ENCODE data around the gene ZNF175. TPM values are rescaled to one million over a fixed set of nuclear protein-coding genes. Genes with fewer than 3 reads are reported as not detected.

ZNF175 gene
- total and polyA plus RNA-seq, 9 of the 15 experiments (the other 6 are each of a cell fraction or from before 2014, with no cell fraction given): 3.7 to 37.9 (median 14.0) TPM

DNA sequence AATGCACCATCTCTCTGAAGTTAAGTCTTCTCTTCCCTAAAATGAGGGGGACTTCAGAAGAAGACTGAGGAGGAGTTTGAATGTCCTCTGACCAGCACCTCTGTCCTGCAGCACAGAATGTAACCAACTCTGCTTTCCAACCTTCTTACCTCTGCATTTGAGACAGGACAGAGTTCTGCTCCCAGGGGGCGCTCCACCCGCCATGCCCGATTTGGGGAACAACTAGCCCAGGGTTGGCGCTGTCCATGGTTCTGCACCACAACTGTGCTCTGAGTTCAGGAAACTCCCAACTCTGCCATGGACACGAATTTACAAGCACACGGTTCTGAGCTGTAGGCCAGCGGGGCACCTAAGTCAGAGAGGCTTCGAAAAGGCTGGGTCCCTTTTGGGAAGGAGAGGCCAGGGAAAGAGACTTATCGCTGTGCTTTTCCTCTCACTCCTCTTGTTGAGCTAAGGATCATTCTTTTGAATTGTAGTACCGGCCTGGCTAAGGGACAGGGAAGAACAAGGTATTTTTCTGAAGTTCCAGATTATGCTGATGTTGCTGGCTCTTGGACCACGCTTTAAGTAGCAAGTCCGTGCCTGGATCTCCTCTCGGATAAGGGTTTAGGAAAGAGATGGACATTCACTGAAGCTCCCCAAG is 37.0 kb downstream of the ZNF175 start (continued):
- TF ChIP-seq SRSF7 (optimal IDR thresholded peaks at IDR 0.05; ENCODE audit: low read depth, low read length): no peak
- no peak for TF ChIP-seq POLR3G (IDR thresholded peaks at IDR 0.05; ENCODE audit: extremely low read depth, insufficient read length, insufficient replicate concordance)
- 0 out of 4 replicates have a peak, but pooled peaks of 1 of the 2 experiments have one; percentile 47 for TF ChIP-seq ZNF639 (CRISPR knock-in tag; conservative IDR thresholded peaks at IDR 0.05 in 1 of 2, IDR thresholded peaks at IDR 0.05 in 1 of 2)
- no peak for TF ChIP-seq NFIX (CRISPR knock-in tag; IDR thresholded peaks at IDR 0.05; ENCODE audit: low read depth)
- peak; percentile 54 to 98; a peak in 3 of 4 replicates for TF ChIP-seq RCOR1 (IDR thresholded peaks at IDR 0.05; ENCODE audit: borderline replicate concordance in 1 of 2, low read depth in 2 of 2, low read length in 2 of 2)
- TF ChIP-seq, protein P1, sequence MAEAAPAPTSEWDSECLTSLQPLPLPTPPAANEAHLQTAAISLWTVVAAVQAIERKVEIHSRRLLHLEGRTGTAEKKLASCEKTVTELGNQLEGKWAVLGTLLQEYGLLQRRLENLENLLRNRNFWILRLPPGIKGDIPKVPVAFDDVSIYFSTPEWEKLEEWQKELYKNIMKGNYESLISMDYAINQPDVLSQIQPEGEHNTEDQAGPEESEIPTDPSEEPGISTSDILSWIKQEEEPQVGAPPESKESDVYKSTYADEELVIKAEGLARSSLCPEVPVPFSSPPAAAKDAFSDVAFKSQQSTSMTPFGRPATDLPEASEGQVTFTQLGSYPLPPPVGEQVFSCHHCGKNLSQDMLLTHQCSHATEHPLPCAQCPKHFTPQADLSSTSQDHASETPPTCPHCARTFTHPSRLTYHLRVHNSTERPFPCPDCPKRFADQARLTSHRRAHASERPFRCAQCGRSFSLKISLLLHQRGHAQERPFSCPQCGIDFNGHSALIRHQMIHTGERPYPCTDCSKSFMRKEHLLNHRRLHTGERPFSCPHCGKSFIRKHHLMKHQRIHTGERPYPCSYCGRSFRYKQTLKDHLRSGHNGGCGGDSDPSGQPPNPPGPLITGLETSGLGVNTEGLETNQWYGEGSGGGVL (CRISPR knock-in tag; IDR thresholded peaks at IDR 0.05): no peak
- TF ChIP-seq TEAD2 (tag; IDR thresholded peaks at IDR 0.05): no peak
- TF ChIP-seq, protein P2, sequence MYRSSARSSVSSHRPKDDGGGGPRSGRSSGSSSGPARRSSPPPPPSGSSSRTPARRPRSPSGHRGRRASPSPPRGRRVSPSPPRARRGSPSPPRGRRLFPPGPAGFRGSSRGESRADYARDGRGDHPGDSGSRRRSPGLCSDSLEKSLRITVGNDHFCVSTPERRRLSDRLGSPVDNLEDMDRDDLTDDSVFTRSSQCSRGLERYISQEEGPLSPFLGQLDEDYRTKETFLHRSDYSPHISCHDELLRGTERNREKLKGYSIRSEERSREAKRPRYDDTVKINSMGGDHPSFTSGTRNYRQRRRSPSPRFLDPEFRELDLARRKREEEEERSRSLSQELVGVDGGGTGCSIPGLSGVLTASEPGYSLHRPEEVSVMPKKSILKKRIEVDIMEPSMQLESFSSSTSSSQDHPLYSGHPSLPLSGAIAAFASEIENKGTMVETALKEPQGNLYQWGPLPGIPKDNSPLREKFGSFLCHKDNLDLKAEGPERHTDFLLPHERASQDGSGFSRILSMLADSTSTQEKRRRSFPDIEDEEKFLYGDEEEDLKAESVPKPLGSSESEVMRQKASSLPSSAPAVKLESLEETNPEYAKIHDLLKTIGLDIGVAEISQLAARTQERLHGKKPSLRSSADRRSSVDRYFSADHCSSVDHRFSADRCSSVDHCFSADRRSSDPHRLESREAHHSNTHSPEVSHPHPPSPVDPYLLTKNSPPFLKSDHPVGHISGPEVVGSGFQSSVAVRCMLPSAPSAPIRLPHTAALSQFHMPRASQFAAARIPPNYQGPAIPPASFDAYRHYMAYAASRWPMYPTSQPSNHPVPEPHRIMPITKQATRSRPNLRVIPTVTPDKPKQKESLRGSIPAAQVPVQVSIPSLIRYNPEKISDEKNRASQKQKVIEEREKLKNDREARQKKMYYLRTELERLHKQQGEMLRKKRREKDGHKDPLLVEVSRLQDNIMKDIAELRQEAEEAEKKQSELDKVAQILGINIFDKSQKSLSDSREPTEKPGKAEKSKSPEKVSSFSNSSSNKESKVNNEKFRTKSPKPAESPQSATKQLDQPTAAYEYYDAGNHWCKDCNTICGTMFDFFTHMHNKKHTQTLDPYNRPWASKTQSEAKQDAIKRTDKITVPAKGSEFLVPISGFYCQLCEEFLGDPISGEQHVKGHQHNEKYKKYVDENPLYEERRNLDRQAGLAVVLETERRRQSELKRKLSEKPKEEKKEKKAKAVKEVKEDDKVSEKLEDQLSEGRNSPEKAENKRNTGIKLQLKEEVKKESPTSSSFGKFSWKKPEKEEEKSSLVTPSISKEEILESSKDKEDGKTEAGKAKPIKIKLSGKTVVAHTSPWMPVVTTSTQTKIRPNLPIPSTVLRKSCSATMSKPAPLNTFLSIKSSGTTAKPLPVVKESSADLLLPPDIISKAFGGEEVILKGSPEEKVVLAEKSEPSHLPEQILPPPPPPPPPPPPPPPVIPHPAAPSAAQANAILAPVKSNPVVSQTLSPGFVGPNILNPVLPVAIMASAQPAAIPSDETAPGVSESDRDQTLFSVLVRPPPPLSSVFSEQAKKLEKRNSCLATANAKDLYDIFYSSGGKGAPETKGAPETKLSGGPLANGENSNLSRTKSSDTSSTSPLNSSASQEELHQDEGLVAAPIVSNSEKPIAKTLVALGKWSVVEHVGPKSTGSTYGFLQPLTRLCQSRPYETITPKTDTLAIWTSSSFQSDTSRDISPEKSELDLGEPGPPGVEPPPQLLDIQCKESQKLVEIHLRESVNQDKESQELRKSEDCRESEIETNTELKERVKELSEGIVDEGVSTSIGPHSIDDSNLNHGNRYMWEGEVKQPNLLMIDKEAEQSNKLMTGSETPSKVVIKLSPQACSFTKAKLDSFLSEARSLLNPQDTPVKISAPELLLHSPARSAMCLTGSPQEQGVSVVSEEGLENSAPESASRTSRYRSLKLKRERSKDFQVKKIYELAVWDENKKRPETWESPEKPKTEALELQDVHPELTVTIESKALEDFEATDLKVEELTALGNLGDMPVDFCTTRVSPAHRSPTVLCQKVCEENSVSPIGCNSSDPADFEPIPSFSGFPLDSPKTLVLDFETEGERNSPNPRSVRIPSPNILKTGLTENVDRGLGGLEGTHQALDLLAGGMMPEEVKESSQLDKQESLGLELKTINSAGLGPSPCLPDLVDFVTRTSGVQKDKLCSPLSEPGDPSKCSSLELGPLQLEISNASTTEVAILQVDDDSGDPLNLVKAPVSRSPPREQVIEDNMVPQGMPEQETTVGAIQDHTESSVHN (IDR thresholded peaks at IDR 0.05; ENCODE audit: borderline replicate concordance in 1 of 2, low read depth in 1 of 2): no peak
- no peak for TF ChIP-seq SREBF1 (IDR thresholded peaks at IDR 0.05; ENCODE audit: borderline replicate concordance, low read depth, low read length)
- peak in 1 of 2 experiments; percentile 93; a peak in 2 of 4 replicates for TF ChIP-seq SRF (CRISPR knock-in tag; IDR thresholded peaks at IDR 0.05)
- peak; percentile 77 for TF ChIP-seq ZNF589 (CRISPR knock-in tag; IDR thresholded peaks at IDR 0.05; ENCODE audit: low read depth)

All from K562 (cell line).